ENCODE data around the gene KRT76. TPM values are rescaled to one million over a fixed set of nuclear protein-coding genes. Genes with fewer than 3 reads are reported as not detected.

KRT76 gene
- total RNA-seq = under 1 TPM in 1 of 4 donors, not detected in 3; 0.15 TPM

GRCh38 chr12:52776913-52777395 lies at the start of gene KRT76:
Gene KRT76 (minus strand): TSS chr12:52777345. CDS start chr12:52777291, 54 bp downstream.
- TF ChIP-seq POLR2AphosphoS5 (IDR thresholded peaks at IDR 0.05) (no peak), POLR2A (IDR thresholded peaks at IDR 0.05) (no peak), EP300 (IDR thresholded peaks at IDR 0.05) (no peak), CTCF (IDR thresholded peaks at IDR 0.05) (no peak)
- no peaks in the 10 kb centered on the region for H3K4me1 ChIP-seq
- no peak for ATAC-seq
- no peaks in the 10 kb centered on the region for H3K9me3 ChIP-seq
- peaks cover 35% of the 10 kb centered on the region for H3K27me3 ChIP-seq
- no peaks in the 10 kb centered on the region for H3K36me3 ChIP-seq
- no CpG with 5 or more reads among the region's 8 CpGs for WGBS, 2 donors (ENCODE audit: low coverage in 1 of 2)
- H3K4me3 ChIP-seq = no peak within 1 kb of the TSS
- H3K27ac ChIP-seq = no peak within 1 kb of the TSS

GRCh38 chr12:52825961-52826360 lies 48.8 kb upstream of the KRT76 start:
- H3K4me1 ChIP-seq = peaks cover 0 to 4% (median 0%) of the 10 kb centered on the region in 3 donors
- no peaks in the 10 kb centered on the region for H3K27me3 ChIP-seq
- no peaks in the 10 kb centered on the region for H3K36me3 ChIP-seq
- TF ChIP-seq POLR2A (IDR thresholded peaks at IDR 0.05) (no peak), POLR2AphosphoS5 (IDR thresholded peaks at IDR 0.05) (no peak), CTCF (IDR thresholded peaks at IDR 0.05) (no peak), EP300 (IDR thresholded peaks at IDR 0.05) (no peak)
- no peak overlapping the region for H3K27ac ChIP-seq
- no peaks in the 10 kb centered on the region for H3K9me3 ChIP-seq
- H3K4me3 ChIP-seq = no peak overlapping the region
- WGBS, 2 donors (ENCODE audit: low coverage in 1 of 2) = 67% methylated on average over 4 of the region's 4 CpGs; no CpG with 5 or more reads in 1 of the 2 donors
- no peak for ATAC-seq

GRCh38 chr12:52824741-52825410 lies 47.7 kb upstream of the KRT76 start:
- Histone ChIP-seq H3K4me1 (peaks cover 0 to 4% (median 0%) of the 10 kb centered on the region in 3 donors), H3K27ac (no peak overlapping the region), H3K4me3 (no peak overlapping the region), H3K9me3 (no peaks in the 10 kb centered on the region), H3K36me3 (no peaks in the 10 kb centered on the region), H3K27me3 (peaks cover under 1% of the 10 kb centered on the region)
- TF ChIP-seq POLR2A (IDR thresholded peaks at IDR 0.05) (no peak), EP300 (IDR thresholded peaks at IDR 0.05) (no peak), CTCF (IDR thresholded peaks at IDR 0.05) (no peak), POLR2AphosphoS5 (IDR thresholded peaks at IDR 0.05) (no peak)
- no peak for ATAC-seq
- 96 to 100% methylated on average over 1 to 4 of the region's 5 CpGs for WGBS, 2 donors (ENCODE audit: low coverage in 1 of 2)

- Histone ChIP-seq H3K4me3 (no peak overlapping the region), H3K9me3 (no peaks in the 10 kb centered on the region), H3K36me3 (no peaks in the 10 kb centered on the region), H3K27ac (no peak overlapping the region), H3K27me3 (peaks cover 4% of the 10 kb centered on the region), H3K4me1 (peaks cover 0 to 4% (median 0%) of the 10 kb centered on the region in 3 donors)
- 90% methylated on average over 5 of the region's 15 CpGs; no CpG with 5 or more reads in 1 of the 2 donors for whole genome bisulfite sequencing, 2 donors (ENCODE audit: low coverage in 1 of 2)
- no peak for TF ChIP-seq CTCF (IDR thresholded peaks at IDR 0.05)
- no peak for TF ChIP-seq POLR2A (IDR thresholded peaks at IDR 0.05)
- TF ChIP-seq EP300 (IDR thresholded peaks at IDR 0.05) = no peak
- no peak for TF ChIP-seq POLR2AphosphoS5 (IDR thresholded peaks at IDR 0.05)
- no peak for ATAC-seq
Observed at GRCh38 chr12:52823761-52824450, 46.8 kb upstream of the KRT76 start.

Data from gastroesophageal sphincter (tissue), 4 donors.